GM10266 (cell line): ENCODE data around the gene KCNN2.

ENCODE experiments used
- DNase-seq: peaks from one replicate; pipeline ENCODE4 v3.0.0; 2012; ENCODE audit errors: extremely low spot score
- CTCF ChIP-seq: IDR thresholded peaks from 2 replicates; pipeline ENCODE4 v1.5.1; 2012; ENCODE audit warnings: mild to moderate bottlenecking, low read depth; ENCODE audit not compliant: control insufficient read depth, insufficient read depth; ENCODE audit errors: missing control alignments

Gene KCNN2

GRCh38 chr5:114473541-114473940, 111.7 kb downstream of the KCNN2 start:
- no peak for DNase-seq
- no peak for TF ChIP-seq CTCF

GRCh38 chr5:114477816-114478334, 116.0 kb downstream of the KCNN2 start:
- DNase-seq, result no peak

GRCh38 chr5:114500756-114501155, 138.9 kb downstream of the KCNN2 start:
- TF ChIP-seq CTCF, result no peak
- DNase-seq, result no peak

More at GRCh38 chr5:114477816-114478334, 116.0 kb downstream of the KCNN2 start:
- TF ChIP-seq CTCF, result no peak

GRCh38 chr5:114504560-114504959, 142.7 kb downstream of the KCNN2 start:
- DNase-seq, result no peak
- TF ChIP-seq CTCF, result no peak

GRCh38 chr5:114524221-114524620, 162.4 kb downstream of the KCNN2 start:
- no peak for DNase-seq
- TF ChIP-seq CTCF, result no peak

GRCh38 chr5:114544561-114544960, 182.7 kb downstream of the KCNN2 start:
- TF ChIP-seq CTCF, result no peak
- DNase-seq, result no peak
